PC-9 (cell line): ENCODE results near the gene PNMA6F.

Source experiments
- EZH2 ChIP-seq: fragments of 200-600 bp; sonication (generic); IDR thresholded peaks from 2 replicates; pipeline ENCODE4 v1.8.0; 2017; ENCODE audit warnings: antibody characterized with exemption, low read depth
- TF ChIP-seq, protein P1 (sequence below): fragments of 200-600 bp; sonication (generic); conservative IDR thresholded peaks from 2 replicates; pipeline ENCODE4 v1.6.1; 2017; ENCODE audit warnings: mixed run types, antibody characterized with exemption, mild to moderate bottlenecking, moderate library complexity

GRCh38 chrX:153334654-153335295 lies 13.2 kb upstream of the PNMA6F start:
- TF ChIP-seq, protein P1, sequence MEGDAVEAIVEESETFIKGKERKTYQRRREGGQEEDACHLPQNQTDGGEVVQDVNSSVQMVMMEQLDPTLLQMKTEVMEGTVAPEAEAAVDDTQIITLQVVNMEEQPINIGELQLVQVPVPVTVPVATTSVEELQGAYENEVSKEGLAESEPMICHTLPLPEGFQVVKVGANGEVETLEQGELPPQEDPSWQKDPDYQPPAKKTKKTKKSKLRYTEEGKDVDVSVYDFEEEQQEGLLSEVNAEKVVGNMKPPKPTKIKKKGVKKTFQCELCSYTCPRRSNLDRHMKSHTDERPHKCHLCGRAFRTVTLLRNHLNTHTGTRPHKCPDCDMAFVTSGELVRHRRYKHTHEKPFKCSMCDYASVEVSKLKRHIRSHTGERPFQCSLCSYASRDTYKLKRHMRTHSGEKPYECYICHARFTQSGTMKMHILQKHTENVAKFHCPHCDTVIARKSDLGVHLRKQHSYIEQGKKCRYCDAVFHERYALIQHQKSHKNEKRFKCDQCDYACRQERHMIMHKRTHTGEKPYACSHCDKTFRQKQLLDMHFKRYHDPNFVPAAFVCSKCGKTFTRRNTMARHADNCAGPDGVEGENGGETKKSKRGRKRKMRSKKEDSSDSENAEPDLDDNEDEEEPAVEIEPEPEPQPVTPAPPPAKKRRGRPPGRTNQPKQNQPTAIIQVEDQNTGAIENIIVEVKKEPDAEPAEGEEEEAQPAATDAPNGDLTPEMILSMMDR: no peak
- no peak for TF ChIP-seq EZH2
